Naive B cell (primary cell): ENCODE results near the gene DARS2. TPM values are rescaled to one million over a fixed set of nuclear protein-coding genes. Genes with fewer than 3 reads are reported as not detected.
"Not testable (repeated sequence)": the region's sequence is repeated elsewhere in the genome, so short reads cannot be mapped to it uniquely, and the experiment has no call there.

Experiments
- ATAC-seq, 2 donors: fragments of 150-1000 bp; cut with Tn5 transposase; 2 replicates each; pipeline ENCODE4 v1.10.0; 2021; ENCODE audit warnings: low read depth in 2 of 2, mild to moderate bottlenecking in 2 of 2, moderate library complexity in 2 of 2
- DNase-seq: peaks from one replicate; pipeline ENCODE4 v3.0.0; 2022
- H3K27ac Mint-ChIP-seq, 6 donors: one replicate each; pipeline ENCODE4 v1.8.0; 2020 to 2022; ENCODE audit warnings: mild to moderate bottlenecking in 6 of 6, mixed read lengths in 6 of 6, moderate library complexity in 5 of 6, inconsistent platforms in 2 of 6
- H3K27me3 Mint-ChIP-seq, 3 donors: one replicate each; pipeline ENCODE4 v1.8.0; 2021 to 2022; ENCODE audit warnings: mixed read lengths in 3 of 3, mild to moderate bottlenecking in 1 of 3
- H3K36me3 Mint-ChIP-seq, 2 donors: one replicate each; pipeline ENCODE4 v1.8.0; 2020 to 2022; ENCODE audit warnings: mixed read lengths in 2 of 2, inconsistent platforms in 1 of 2, mild to moderate bottlenecking in 1 of 2
- H3K4me1 Mint-ChIP-seq, 3 donors: one replicate each; pipeline ENCODE4 v1.8.0; 2020 to 2022; ENCODE audit warnings: mixed read lengths in 3 of 3, inconsistent platforms in 1 of 3, mild to moderate bottlenecking in 1 of 3, moderate library complexity in 1 of 3
- H3K4me3 Mint-ChIP-seq, 8 donors: one replicate each; pipeline ENCODE4 v1.8.0; 2020 to 2022; ENCODE audit warnings: mild to moderate bottlenecking in 8 of 8, mixed read lengths in 8 of 8, moderate library complexity in 8 of 8, inconsistent platforms in 2 of 8
- H3K9me3 Mint-ChIP-seq, 7 donors: one replicate each; pipeline ENCODE4 v1.8.0; 2020 to 2022; ENCODE audit warnings: mixed read lengths in 7 of 7, mild to moderate bottlenecking in 5 of 7, inconsistent platforms in 2 of 7, moderate library complexity in 1 of 7
- polyA plus RNA-seq, 6 donors: library from polyadenylated mRNA; unstranded; fragments of 300-500 nt; fragmentation: Illumina TruSeq; gene quantifications; one replicate each; pipeline ENCODE4 v1.2.3, GENCODE V29; 2021; ENCODE audit warnings: low read depth in 6 of 6

Gene DARS2
- polyA plus RNA-seq, 6 donors from 2014 or later: 5.8 to 13.8 (median 8.5) TPM

DNA sequence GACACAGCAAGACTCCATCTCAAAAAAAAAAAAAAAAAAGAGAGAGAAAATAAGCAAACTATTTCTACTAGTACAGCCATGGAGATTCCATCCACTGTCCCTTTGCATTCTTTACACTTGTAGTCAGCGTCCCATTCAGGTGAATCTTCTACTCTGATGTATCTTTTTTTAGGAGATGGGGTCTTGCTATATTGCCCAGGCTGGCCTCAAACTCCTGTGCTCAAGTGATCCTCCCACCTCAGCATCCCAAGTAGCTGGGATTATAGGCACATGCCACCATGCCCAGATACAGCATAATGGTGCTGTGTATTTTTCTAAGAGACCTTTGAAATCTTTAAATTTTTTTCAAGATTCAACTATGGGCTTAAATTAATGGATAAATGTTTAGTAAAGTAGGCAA lies 8.3 kb downstream of the DARS2 start:
- no peak for ATAC-seq
- no peak overlapping the region for H3K27ac Mint-ChIP-seq
- no peaks in the 10 kb centered on the region for H3K27me3 Mint-ChIP-seq
- DNase-seq: no peak
- H3K4me3 Mint-ChIP-seq: no peak overlapping the region
- no peaks in the 10 kb centered on the region for H3K9me3 Mint-ChIP-seq
- H3K36me3 Mint-ChIP-seq: peaks cover 8% of the 10 kb centered on the region in 2 donors
- H3K4me1 Mint-ChIP-seq: peaks cover 0 to 5% (median 0%) of the 10 kb centered on the region in 3 donors

DNA sequence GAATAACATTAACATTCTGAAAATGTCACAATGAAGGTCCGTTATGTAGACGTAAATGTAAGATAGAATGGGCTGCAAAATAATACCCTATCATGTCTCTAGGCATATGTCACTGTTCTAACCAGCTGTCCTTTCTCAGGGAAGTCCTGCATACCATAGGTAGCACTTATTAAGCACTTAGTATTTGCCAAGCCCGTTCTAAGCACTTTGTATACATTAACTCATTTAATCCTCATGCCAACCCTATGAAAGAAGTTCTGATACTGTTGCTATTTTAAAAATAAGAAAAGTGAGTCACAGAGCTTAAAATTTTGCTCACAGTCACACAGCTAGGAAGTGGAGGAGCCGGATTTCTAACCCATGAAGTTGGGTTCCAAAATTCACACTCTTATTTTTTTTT lies 27.6 kb downstream of the DARS2 start:
- Mint-ChIP-seq H3K9me3 (no peaks in the 10 kb centered on the region), H3K27me3 (no peaks in the 10 kb centered on the region), H3K36me3 (peaks cover 18 to 21% of the 10 kb centered on the region in 2 donors), H3K4me1 (peaks cover 0 to 4% (median 0%) of the 10 kb centered on the region in 3 donors), H3K4me3 (no peak overlapping the region), H3K27ac (peak overlapping the region in 1 of 6 donors; percentile 44)
- DNase-seq: no peak
- no peak for ATAC-seq

GRCh38 chr1:173853074-173853473 lies 28.6 kb downstream of the DARS2 start:
- ATAC-seq (no peak), DNase-seq (no peak)
- Mint-ChIP-seq H3K27me3 (no peaks in the 10 kb centered on the region), H3K9me3 (no peaks in the 10 kb centered on the region), H3K27ac (peak overlapping the region in 1 of 6 donors; percentile 66), H3K4me3 (no peak overlapping the region), H3K4me1 (peaks cover 0 to 4% (median 0%) of the 10 kb centered on the region in 3 donors), H3K36me3 (peaks cover 18 to 21% of the 10 kb centered on the region in 2 donors)

DNA sequence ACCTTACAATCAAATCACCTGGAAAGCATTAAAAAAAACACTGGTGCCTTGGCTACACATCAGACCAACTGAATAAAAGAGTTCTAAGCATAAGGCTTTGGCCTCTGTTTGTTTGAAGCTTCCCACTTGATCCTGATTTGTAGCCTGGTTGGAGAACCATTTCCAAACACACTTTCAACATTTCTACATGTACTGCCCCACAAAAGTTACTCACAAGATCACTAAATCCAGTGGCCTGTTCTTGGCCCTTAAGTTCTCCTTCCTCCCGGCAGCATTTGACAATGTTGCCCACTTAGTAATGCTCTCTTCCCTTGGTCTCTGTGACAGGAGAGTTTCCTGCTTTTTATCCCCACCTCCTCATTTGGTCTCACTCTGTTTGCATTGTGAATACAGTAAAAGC lies 31.5 kb downstream of the DARS2 start:
- no peak for ATAC-seq
- H3K4me3 Mint-ChIP-seq: no peak overlapping the region
- H3K4me1 Mint-ChIP-seq: peaks cover 0 to 4% (median 0%) of the 10 kb centered on the region in 3 donors
- DNase-seq: no peak
- H3K36me3 Mint-ChIP-seq: peaks cover 18 to 21% of the 10 kb centered on the region in 2 donors
- no peaks in the 10 kb centered on the region for H3K27me3 Mint-ChIP-seq
- H3K27ac Mint-ChIP-seq: peak overlapping the region in 3 of 6 donors; percentile 21 to 58 (median 22)
- H3K9me3 Mint-ChIP-seq: no peaks in the 10 kb centered on the region

- Mint-ChIP-seq H3K4me1 (peaks cover 0 to 4% (median 0%) of the 10 kb centered on the region in 3 donors), H3K4me3 (no peak overlapping the region), H3K36me3 (peaks cover 18 to 19% of the 10 kb centered on the region in 2 donors), H3K9me3 (no peaks in the 10 kb centered on the region), H3K27me3 (no peaks in the 10 kb centered on the region), H3K27ac (no peak overlapping the region)
- DNase-seq (no peak), ATAC-seq (no peak)
These were observed 32.4 kb downstream of the DARS2 start for GRCh38 chr1:173856903-173857302.

- Mint-ChIP-seq H3K27me3 (no peaks in the 10 kb centered on the region), H3K9me3 (peaks cover 0 to 3% (median 0%) of the 10 kb centered on the region in 7 donors), H3K36me3 (peaks cover 15 to 18% of the 10 kb centered on the region in 2 donors), H3K4me1 (peaks cover 0 to 4% (median 0%) of the 10 kb centered on the region in 3 donors), H3K4me3 (no peak overlapping the region), H3K27ac (no peak overlapping the region)
- DNase-seq: no peak
- no peak for ATAC-seq
These were observed 33.0 kb downstream of the DARS2 start for GRCh38 chr1:173857363-173857917.

- not testable (repeated sequence) for DNase-seq, H3K4me1 Mint-ChIP-seq, H3K9me3 Mint-ChIP-seq, H3K4me3 Mint-ChIP-seq, ATAC-seq, H3K27me3 Mint-ChIP-seq
- Mint-ChIP-seq H3K36me3 (peaks cover 19 to 20% of the 10 kb centered on the region in 2 donors), H3K27ac (peak overlapping the region in 1 of 6 donors; percentile 41)
These were observed 35.1 kb downstream of the DARS2 start for GRCh38 chr1:173859547-173859946.

- peaks cover 0 to 3% (median 0%) of the 10 kb centered on the region in 7 donors for H3K9me3 Mint-ChIP-seq
- H3K27me3 Mint-ChIP-seq: no peaks in the 10 kb centered on the region
- peak overlapping the region in 2 of 6 donors; percentile 2 to 41 for H3K27ac Mint-ChIP-seq
- H3K4me1 Mint-ChIP-seq: peaks cover 6 to 9% (median 7%) of the 10 kb centered on the region in 3 donors
- DNase-seq (no peak), ATAC-seq (no peak)
- peaks cover 19% of the 10 kb centered on the region in 2 donors for H3K36me3 Mint-ChIP-seq
- no peak overlapping the region for H3K4me3 Mint-ChIP-seq
These were observed 35.6 kb downstream of the DARS2 start for GRCh38 chr1:173860065-173860464.

DNA sequence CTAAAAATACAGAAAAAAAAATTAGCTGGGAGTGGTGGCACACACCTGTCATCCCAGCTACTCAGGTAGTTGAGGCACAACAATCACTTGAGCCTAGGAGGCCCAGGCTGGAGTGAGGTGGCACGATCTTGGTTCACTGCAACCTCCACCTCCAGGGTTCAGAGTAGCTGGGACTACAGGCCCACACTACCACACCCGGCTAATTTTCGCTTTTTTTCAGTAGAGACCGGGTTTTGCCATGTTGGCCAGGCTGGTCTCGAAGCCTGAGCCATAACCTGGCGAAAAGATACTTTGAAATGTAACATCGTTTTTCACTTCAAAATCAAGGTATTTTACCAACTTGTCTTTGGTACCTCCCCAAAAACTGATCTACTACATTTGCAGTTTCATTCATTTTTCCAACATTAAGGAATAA lies 37.3 kb downstream of the DARS2 start:
- H3K4me3 Mint-ChIP-seq: no peak overlapping the region
- H3K9me3 Mint-ChIP-seq: peaks cover 0 to 3% (median 0%) of the 10 kb centered on the region in 7 donors
- H3K36me3 Mint-ChIP-seq: peaks cover 16 to 19% of the 10 kb centered on the region in 2 donors
- no peak overlapping the region for H3K27ac Mint-ChIP-seq
- ATAC-seq: no peak
- no peaks in the 10 kb centered on the region for H3K27me3 Mint-ChIP-seq
- no peak for DNase-seq
- H3K4me1 Mint-ChIP-seq: peaks cover 18 to 24% (median 21%) of the 10 kb centered on the region in 3 donors

DNA sequence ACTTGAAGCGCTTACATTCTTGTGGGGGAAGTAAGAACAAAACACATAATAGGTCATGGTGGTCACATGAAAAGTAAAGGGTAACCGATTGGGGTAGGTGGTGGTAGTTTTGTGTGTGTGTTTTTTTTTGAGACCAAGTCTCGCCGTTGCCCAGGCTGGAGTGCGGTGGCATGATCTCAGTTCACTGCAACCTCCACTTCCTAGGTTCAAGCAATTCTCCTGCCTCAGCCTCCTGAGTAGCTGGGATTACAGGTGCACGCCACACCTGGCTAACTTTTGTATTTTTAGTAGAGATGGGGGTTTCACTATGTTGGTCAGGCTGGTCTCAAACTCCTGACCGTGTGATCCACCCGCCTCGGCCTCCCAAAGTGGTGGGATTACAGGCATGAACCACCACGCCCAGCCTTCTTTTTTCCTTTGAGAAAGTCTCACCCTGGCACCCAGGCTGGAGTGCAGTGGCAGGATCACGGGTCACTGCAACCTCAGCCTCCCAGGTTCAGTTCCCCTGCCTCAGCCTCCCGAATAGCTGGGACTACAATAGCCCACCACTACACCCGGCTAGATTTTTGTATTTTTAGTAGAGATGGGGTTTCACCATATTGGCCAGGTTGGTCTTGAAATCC lies 37.8 kb downstream of the DARS2 start:
- DNase-seq, H3K4me3 Mint-ChIP-seq, ATAC-seq, H3K9me3 Mint-ChIP-seq, H3K27me3 Mint-ChIP-seq: not testable (repeated sequence)
- peaks cover 16 to 22% of the 10 kb centered on the region in 2 donors for H3K36me3 Mint-ChIP-seq
- peak overlapping the region in 1 of 6 donors; percentile 39 for H3K27ac Mint-ChIP-seq
- H3K4me1 Mint-ChIP-seq: peaks cover 21 to 29% (median 27%) of the 10 kb centered on the region in 3 donors

DNA sequence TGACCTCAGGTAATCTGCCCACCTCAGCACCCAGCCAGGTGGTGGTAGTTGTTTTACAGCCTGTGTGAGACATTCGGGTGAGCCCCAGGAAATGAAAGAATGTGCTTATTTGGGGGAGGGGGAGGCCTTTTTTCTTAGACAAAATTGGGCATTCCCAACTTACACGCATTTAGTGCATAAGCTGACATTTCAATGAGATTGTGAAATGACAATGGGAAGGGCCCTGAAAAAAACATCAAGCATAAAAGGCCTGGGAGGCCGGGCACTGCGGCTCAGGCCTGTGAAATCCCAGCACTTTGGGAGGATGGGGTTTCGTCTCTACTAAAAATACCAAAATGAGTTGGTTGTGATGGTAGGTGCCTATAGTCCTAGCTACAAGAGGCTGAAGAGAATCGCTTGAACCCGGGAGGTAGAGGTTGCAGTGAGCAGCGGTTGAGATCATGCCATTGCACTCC lies 38.3 kb downstream of the DARS2 start:
- DNase-seq (no peak), ATAC-seq (no peak)
- Mint-ChIP-seq H3K27me3 (no peaks in the 10 kb centered on the region), H3K27ac (peak overlapping the region in 2 of 6 donors; percentile 29 to 39), H3K4me1 (peaks cover 23 to 33% (median 31%) of the 10 kb centered on the region in 3 donors), H3K36me3 (peaks cover 16 to 22% of the 10 kb centered on the region in 2 donors), H3K4me3 (no peak overlapping the region), H3K9me3 (peaks cover 0 to 3% (median 0%) of the 10 kb centered on the region in 7 donors)

GRCh38 chr1:173863224-173864161 lies 39.0 kb downstream of the DARS2 start:
- H3K27me3 Mint-ChIP-seq: no peaks in the 10 kb centered on the region
- DNase-seq (no peak), ATAC-seq (no peak)
- peaks cover 26 to 36% (median 31%) of the 10 kb centered on the region in 3 donors for H3K4me1 Mint-ChIP-seq
- peaks cover 16 to 22% of the 10 kb centered on the region in 2 donors for H3K36me3 Mint-ChIP-seq
- peak overlapping the region in 3 of 6 donors; percentile 3 to 67 (median 31) for H3K27ac Mint-ChIP-seq
- peak overlapping the region in 1 of 8 donors; percentile 68 for H3K4me3 Mint-ChIP-seq
- H3K9me3 Mint-ChIP-seq: peaks cover 0 to 4% (median 0%) of the 10 kb centered on the region in 7 donors
